ENCODE data around the gene DHCR24. TPM values are rescaled to one million over a fixed set of nuclear protein-coding genes. Genes with fewer than 3 reads are reported as not detected.

Gene DHCR24
- total and polyA plus RNA-seq, 2 of the 13 experiments (the other 11 are each of a cell fraction or from before 2014, with no cell fraction given) = 374 to 448 TPM

- in situ Hi-C loops (cut with HindIII; ENCODE audit: extremely low pct_ligation_motif_present, low pct_unique_long_range_greater_than_20kb) = no loop called here
- no peaks in the 10 kb centered on the region for H3K79me2 ChIP-seq (ENCODE audit: insufficient read depth, low read length)
- no peak overlapping the region for H3K27ac ChIP-seq (ENCODE audit: extremely low read length, insufficient read depth, low read length)
- no peak overlapping the region for H2AFZ ChIP-seq (ENCODE audit: low read length)
- no peaks in the 10 kb centered on the region for H4K20me1 ChIP-seq (ENCODE audit: insufficient read depth, low read length)
- ChIA-PET CTCF (ENCODE audit: low intra/inter-chr PET ratio, low total read pairs) (no interaction called here), POLR2A (no interaction called here)
- H3K4me2 ChIP-seq (ENCODE audit: low read depth, low read length) = no peak overlapping the region
- no peak overlapping the region for H3K4me3 ChIP-seq (replicated peaks in 1 of 3; ENCODE audit: insufficient read depth in 1 of 3, low read depth in 2 of 3, low read length in 3 of 3)
- DNase-seq (ENCODE audit: low spot score) = no peak
- H3K36me3 ChIP-seq (replicated peaks in 1 of 2; ENCODE audit: control insufficient read depth in 1 of 2, insufficient read depth in 2 of 2, low read length in 2 of 2) = no peaks in the 10 kb centered on the region
- peaks cover 0 to 26% of the 10 kb centered on the region in 2 experiments; a peak in 4 of 5 replicates for H3K27me3 ChIP-seq (ENCODE audit: control insufficient read depth in 1 of 2, insufficient read depth in 2 of 2, low read length in 2 of 2)
- peaks cover 21% of the 10 kb centered on the region for H3K4me1 ChIP-seq (ENCODE audit: insufficient read depth, low read length)
- peaks cover 3% of the 10 kb centered on the region; the same call in 1 of the 2 replicates for H3K9me3 ChIP-seq (ENCODE audit: low read length)
- FAIRE-seq = no peak
- no peak overlapping the region for H3K9ac ChIP-seq (ENCODE audit: insufficient read depth, low read depth, low read length)
- 66% methylated on average over 4 of the region's 9 CpGs for WGBS (ENCODE audit: low lambda C conversion rate)
- intact Hi-C loops (cut with micrococcal nuclease; ENCODE audit: unreplicated experiment) = no loop called here
- ATAC-seq = no peak
- TF ChIP-seq CHCHD3 (CRISPR knock-in tag; IDR thresholded peaks at IDR 0.05) (no peak), FOXO1 (CRISPR knock-in tag; IDR thresholded peaks at IDR 0.05) (no peak), CBFB (CRISPR knock-in tag; IDR thresholded peaks at IDR 0.05) (no peak), ZNF83 (CRISPR knock-in tag; IDR thresholded peaks at IDR 0.05; ENCODE audit: borderline replicate concordance) (no peak), ZFYVE20 (CRISPR knock-in tag; IDR thresholded peaks at IDR 0.05; ENCODE audit: borderline replicate concordance, low read depth) (no peak), ZNF382 (CRISPR knock-in tag; IDR thresholded peaks at IDR 0.05; ENCODE audit: borderline replicate concordance) (no peak), GTF3A (CRISPR knock-in tag; conservative IDR thresholded peaks at IDR 0.05) (no peak), ZSCAN9 (CRISPR knock-in tag; IDR thresholded peaks at IDR 0.05; ENCODE audit: borderline replicate concordance) (no peak), TBX3 (IDR thresholded peaks at IDR 0.05; ENCODE audit: borderline replicate concordance) (no peak), MYPOP (CRISPR knock-in tag; IDR thresholded peaks at IDR 0.05) (no peak), RBM22 (optimal IDR thresholded peaks at IDR 0.05; ENCODE audit: low read length) (no peak), FOXJ3 (CRISPR knock-in tag; IDR thresholded peaks at IDR 0.05; ENCODE audit: borderline replicate concordance) (no peak)
- no TSS peak for BruUV-seq (replicated peaks)
Measured at GRCh38 chr1:54833121-54833520, 53.9 kb downstream of the DHCR24 start.

All from HepG2 (cell line).